Adipocyte (in vitro differentiated cells): Measurements from ENCODE around the gene PRSS38.
A peak's percentile ranks its signal among the peaks of the same experiment; 100 is the strongest.

Source experiments
- DNase-seq: peaks from one replicate; pipeline ENCODE4 v3.0.0-alpha.2; 2015; ENCODE audit warnings: low read depth
- H3K27me3 ChIP-seq: replicated peaks from 2 replicates; pipeline ENCODE4 v1.7.0; 2013; ENCODE audit warnings: mild to moderate bottlenecking, low read length, moderate library complexity; ENCODE audit not compliant: control insufficient read depth, insufficient read depth
- H3K36me3 ChIP-seq: 2 replicates; pipeline ENCODE4 v1.7.0; 2013; ENCODE audit warnings: low read length, mild to moderate bottlenecking, moderate library complexity; ENCODE audit not compliant: control insufficient read depth, insufficient read depth, severe bottlenecking
- H3K4me1 ChIP-seq: 2 replicates; pipeline ENCODE4 v1.7.0; 2013; ENCODE audit warnings: mild to moderate bottlenecking, low read length, moderate library complexity; ENCODE audit not compliant: control insufficient read depth, insufficient read depth
- H3K4me3 ChIP-seq: 2 replicates; pipeline ENCODE4 v1.7.0; 2013; ENCODE audit warnings: mild to moderate bottlenecking, low read length, moderate library complexity
- H3K9ac ChIP-seq: 2 replicates; pipeline ENCODE4 v1.7.0; 2013; ENCODE audit warnings: mild to moderate bottlenecking, low read length, moderate library complexity
- H3K9me3 ChIP-seq: 2 replicates; pipeline ENCODE4 v1.7.0; 2013; ENCODE audit warnings: mild to moderate bottlenecking, low read length, moderate library complexity; ENCODE audit not compliant: control insufficient read depth

PRSS38 gene

GRCh38 chr1:227780101-227781044 is 35.1 kb upstream of the PRSS38 start:
- H3K9me3 ChIP-seq = no peaks in the 10 kb centered on the region
- no peak for DNase-seq
- H3K27me3 ChIP-seq = no peaks in the 10 kb centered on the region
- no peak overlapping the region for H3K4me3 ChIP-seq
- peaks cover 9% of the 10 kb centered on the region for H3K4me1 ChIP-seq
- no peak overlapping the region for H3K9ac ChIP-seq
- H3K36me3 ChIP-seq = peaks cover 8% of the 10 kb centered on the region

- H3K36me3 ChIP-seq = peaks cover 2% of the 10 kb centered on the region
- H3K27me3 ChIP-seq = no peaks in the 10 kb centered on the region
- H3K9me3 ChIP-seq = no peaks in the 10 kb centered on the region
- H3K4me1 ChIP-seq = peaks cover 9% of the 10 kb centered on the region
- no peak overlapping the region for H3K4me3 ChIP-seq
- DNase-seq = no peak
- H3K9ac ChIP-seq = no peak overlapping the region
Observed at GRCh38 chr1:227781314-227781930, 34.1 kb upstream of the PRSS38 start.

- Histone ChIP-seq H3K9me3 (no peaks in the 10 kb centered on the region), H3K9ac (no peak overlapping the region), H3K36me3 (no peaks in the 10 kb centered on the region), H3K27me3 (peaks cover 4% of the 10 kb centered on the region), H3K4me1 (peaks cover 16% of the 10 kb centered on the region), H3K4me3 (no peak overlapping the region)
- DNase-seq = no peak
Observed at GRCh38 chr1:227782226-227782625, 33.2 kb upstream of the PRSS38 start.

GRCh38 chr1:227785094-227785804 is 30.2 kb upstream of the PRSS38 start:
- Histone ChIP-seq H3K9ac (no peak overlapping the region), H3K4me3 (no peak overlapping the region), H3K4me1 (peaks cover 12% of the 10 kb centered on the region), H3K36me3 (no peaks in the 10 kb centered on the region), H3K9me3 (no peaks in the 10 kb centered on the region), H3K27me3 (peaks cover 4% of the 10 kb centered on the region)
- no peak for DNase-seq

- Histone ChIP-seq H3K4me3 (no peak overlapping the region), H3K9ac (no peak overlapping the region), H3K27me3 (peaks cover 4% of the 10 kb centered on the region), H3K9me3 (no peaks in the 10 kb centered on the region), H3K36me3 (no peaks in the 10 kb centered on the region), H3K4me1 (peaks cover 12% of the 10 kb centered on the region)
- DNase-seq = no peak
Observed at GRCh38 chr1:227785805-227786671, 29.4 kb upstream of the PRSS38 start.

GRCh38 chr1:227786673-227787512 is 28.6 kb upstream of the PRSS38 start:
- no peak for DNase-seq
- Histone ChIP-seq H3K4me1 (peaks cover 12% of the 10 kb centered on the region), H3K9me3 (no peaks in the 10 kb centered on the region), H3K9ac (peak overlapping the region; percentile 76), H3K27me3 (peaks cover 4% of the 10 kb centered on the region), H3K4me3 (peak overlapping the region; percentile 82), H3K36me3 (no peaks in the 10 kb centered on the region)

GRCh38 chr1:227787513-227788270 is 27.8 kb upstream of the PRSS38 start:
- peak; percentile 89 for DNase-seq
- peak overlapping the region; percentile 82 for H3K4me3 ChIP-seq
- no peaks in the 10 kb centered on the region for H3K36me3 ChIP-seq
- H3K9me3 ChIP-seq = no peaks in the 10 kb centered on the region
- H3K9ac ChIP-seq = peak overlapping the region; percentile 76
- peaks cover 12% of the 10 kb centered on the region for H3K4me1 ChIP-seq
- peaks cover 4% of the 10 kb centered on the region for H3K27me3 ChIP-seq

- DNase-seq = peak; percentile 78
- Histone ChIP-seq H3K36me3 (no peaks in the 10 kb centered on the region), H3K9ac (no peak overlapping the region), H3K4me1 (peaks cover 13% of the 10 kb centered on the region), H3K27me3 (peaks cover 4% of the 10 kb centered on the region), H3K9me3 (no peaks in the 10 kb centered on the region), H3K4me3 (peak overlapping the region; percentile 71)
Observed at GRCh38 chr1:227788271-227789083, 27.0 kb upstream of the PRSS38 start.
